GM20431 (cell line): ENCODE data around the gene GOLGA5.
"Not testable (repeated sequence)": the region's sequence is repeated elsewhere in the genome, so short reads cannot be mapped to it uniquely, and the experiment has no call there.

Source experiments
- in situ Hi-C: fragments of 300-500 bp; cut with MseI, MboI; formaldehyde crosslinking; loops from one replicate; pipeline ENCODE4 v1.15.0; 2020; ENCODE audit warnings: low sequenced_read_pairs; ENCODE audit not compliant: unreplicated experiment

GOLGA5 gene

GRCh38 chr14:92775292-92775691, 18.8 kb upstream of the GOLGA5 start:
- in situ Hi-C loops = not testable (repeated sequence)

DNA sequence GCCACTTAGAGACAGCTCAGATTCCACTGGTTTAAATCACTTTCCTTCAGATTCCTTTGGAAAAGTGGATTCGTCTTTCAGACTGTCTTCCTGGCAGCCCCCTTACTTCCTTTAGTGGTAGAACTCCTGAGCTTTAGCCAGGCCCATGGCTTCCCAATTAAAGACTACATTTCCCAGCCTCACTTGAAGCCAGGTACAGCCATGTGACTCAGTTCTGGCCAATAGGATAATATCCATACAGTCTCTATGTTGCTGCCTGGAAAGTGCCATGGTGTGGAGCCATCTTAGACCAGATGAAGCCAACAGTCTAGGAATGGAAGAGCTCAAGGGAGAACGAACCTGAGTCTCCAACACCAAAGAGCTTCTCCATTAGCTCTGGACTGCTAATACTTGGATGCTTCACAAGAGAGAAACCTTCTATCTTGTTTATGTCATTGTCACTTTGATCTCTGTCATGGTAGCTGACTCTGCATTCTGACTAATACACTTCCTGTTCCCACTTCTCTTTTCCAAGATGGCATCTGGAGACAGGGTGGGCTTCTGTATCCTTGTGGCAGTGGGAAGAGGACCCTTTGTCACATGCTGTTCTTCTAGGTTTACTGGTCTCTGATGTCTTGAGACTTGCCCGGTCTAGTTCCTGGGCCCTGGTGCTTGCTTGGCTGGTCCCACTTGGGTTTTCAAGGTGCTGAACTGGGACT, 15.1 kb upstream of the GOLGA5 start:
- in situ Hi-C loops = not testable (repeated sequence)

- in situ Hi-C loops = no loop called here
Observed at GRCh38 chr14:92780444-92781232, 13.5 kb upstream of the GOLGA5 start.

DNA sequence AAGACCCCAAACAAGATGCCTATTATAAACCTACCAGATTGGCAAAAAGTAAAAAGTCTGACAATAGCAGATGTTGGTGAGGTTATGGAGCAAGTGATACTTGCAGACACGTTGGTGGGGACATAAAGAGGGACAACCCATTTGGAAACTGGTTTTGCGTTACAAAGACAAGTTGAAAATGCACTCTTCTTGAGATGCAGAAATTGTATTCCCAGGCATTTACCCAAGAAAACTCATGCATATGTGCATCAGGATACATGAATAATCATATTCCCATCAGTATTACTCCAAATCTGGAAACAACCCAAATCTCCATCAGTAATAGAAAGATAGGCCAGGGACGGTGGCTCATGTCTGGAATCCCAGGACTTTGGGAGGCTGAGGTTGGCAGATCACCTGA, 12.8 kb upstream of the GOLGA5 start:
- in situ Hi-C loops = no loop called here

GRCh38 chr14:92783813-92784431, 10.2 kb upstream of the GOLGA5 start:
- in situ Hi-C loops = no loop called here

GRCh38 chr14:92785667-92786426, 8.3 kb upstream of the GOLGA5 start:
- in situ Hi-C loops = loop anchor here (5.0 kb wide), 1 partner anchor 74 kb away; no protein-coding TSS in a partner anchor

DNA sequence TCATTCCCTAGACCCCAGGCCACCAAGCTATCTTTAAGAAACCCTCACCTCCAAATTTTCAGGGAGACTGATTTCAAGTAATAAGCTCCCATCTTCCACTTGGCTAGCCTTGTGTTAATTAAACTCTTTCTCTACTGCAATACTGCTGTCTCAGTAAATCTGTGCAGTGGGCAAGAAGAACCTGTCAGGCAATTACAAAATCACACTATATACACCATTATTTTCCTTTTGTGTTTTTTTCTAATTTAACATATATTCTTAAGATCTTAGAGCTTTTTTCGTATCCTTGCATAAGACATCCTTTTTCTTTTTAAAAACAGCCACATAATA, 7.7 kb upstream of the GOLGA5 start:
- in situ Hi-C loops = loop anchor here (5.0 kb wide), 1 partner anchor 74 kb away; no protein-coding TSS in a partner anchor

DNA sequence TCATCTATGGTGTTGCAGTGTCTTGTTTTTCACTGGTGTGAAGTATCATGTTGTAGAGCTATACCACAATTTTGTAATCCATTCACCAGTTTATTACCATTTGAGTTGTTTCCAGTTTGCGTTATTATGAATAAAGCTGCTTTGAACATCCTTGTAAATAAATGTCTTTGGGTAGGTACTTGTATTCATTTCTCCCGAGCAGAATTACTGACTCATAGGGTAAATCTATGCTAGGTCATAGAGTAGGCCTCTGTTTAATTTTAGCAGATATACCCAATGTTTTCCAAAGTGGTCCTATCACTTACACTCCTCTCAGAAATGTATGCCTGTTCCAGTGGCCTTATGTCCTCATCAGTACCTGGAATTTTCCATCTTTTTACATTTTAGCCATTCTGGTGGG, 6.6 kb upstream of the GOLGA5 start:
- in situ Hi-C loops = loop anchor here (5.0 kb wide), 1 partner anchor 75 kb away; no protein-coding TSS in a partner anchor

DNA sequence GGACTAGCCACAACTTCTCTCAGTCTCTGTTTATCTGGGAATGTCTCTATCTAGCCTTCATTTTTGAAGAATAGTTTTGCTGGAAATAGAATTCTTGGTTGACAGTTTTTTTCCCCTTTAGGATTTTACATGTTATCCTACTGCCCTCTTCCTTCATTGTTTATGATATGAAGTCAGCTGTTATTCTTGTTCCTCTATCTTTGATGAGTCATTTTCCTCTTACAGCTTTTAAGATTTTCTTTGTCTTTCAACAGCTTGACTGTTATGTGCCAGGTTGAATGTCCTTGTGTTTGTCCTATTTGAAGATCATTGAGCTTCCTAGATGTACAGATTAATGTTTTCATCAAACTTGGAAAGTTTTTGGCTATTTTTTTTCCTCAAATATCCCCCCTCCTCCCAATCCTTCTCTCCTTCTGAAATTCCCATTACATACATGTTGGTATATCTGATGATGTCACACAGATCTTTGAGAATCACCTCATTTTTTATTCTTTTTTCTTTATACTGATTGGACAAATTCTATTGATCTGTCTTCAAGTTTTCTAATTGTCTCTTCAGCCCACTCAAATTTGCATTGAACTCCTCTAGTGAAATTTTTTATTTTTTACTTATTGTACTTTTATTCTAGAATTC, 4.5 kb upstream of the GOLGA5 start:
- in situ Hi-C loops = loop anchor here (5.0 kb wide), 1 partner anchor 77 kb away; no protein-coding TSS in a partner anchor

- in situ Hi-C loops = no loop called here
Observed at GRCh38 chr14:92792885-92793284, 1.2 kb upstream of the GOLGA5 start.

GRCh38 chr14:92794547-92794941, 439 bp downstream of the GOLGA5 start:
- in situ Hi-C loops = no loop called here

DNA sequence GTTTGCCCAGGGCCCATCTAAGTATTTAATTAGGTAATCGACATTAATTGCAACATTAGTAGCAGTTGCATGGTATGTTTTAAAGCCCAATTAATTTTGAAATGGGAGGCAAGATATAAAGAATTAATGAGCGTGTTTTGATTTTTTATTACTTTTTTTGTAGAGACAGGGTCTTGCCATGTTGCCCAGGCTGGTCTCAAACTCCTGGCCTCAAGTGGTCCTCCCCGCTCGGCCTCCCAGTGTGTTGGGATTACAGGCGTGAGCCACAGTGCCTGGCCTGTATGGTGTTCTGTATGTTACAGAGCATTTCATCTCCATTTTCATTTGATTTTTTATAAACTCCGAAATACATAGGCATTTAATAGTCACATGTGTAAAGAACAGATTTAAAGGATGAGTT, 856 bp downstream of the GOLGA5 start:
- in situ Hi-C loops = no loop called here

DNA sequence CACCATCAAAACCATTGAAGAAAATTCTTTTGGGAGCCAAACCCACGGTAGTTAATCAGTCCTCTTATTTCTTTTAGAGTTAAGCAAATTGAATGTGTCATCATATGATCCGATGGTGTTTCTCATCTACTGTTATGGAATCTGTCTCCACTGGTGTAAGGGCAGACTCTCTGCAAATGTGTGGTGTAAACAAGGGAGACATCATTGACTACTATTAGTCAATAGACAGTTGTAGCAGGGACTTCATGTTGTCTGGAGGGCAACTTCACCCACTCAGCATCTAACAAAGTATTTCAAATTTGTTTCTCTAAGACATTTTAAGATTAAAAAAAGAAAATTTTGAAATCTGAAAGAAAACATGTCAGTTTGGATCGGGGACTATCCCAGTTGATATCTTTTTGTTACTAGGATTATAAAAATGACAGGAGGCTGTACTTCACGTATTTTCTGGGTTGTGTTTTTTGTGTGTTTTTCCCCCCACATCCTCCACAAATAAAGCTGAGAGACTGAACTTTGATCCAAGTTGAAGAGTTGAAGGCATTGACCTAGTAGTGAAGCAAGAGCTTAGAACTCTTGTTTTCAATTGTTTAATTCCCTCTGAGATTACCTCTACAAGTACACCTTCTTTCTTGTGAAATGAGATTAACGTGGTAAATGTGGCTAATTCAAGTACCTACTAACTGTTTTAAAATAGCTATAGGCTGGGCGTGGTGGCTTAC, 4.0 kb downstream of the GOLGA5 start:
- in situ Hi-C loops = no loop called here

- in situ Hi-C loops = no loop called here
Observed at GRCh38 chr14:92798811-92799210, 4.7 kb downstream of the GOLGA5 start.

- in situ Hi-C loops = no loop called here
Observed at GRCh38 chr14:92800012-92800411, 5.9 kb downstream of the GOLGA5 start.

- in situ Hi-C loops = no loop called here
Observed at GRCh38 chr14:92800525-92800924, 6.4 kb downstream of the GOLGA5 start.

- in situ Hi-C loops = no loop called here
Observed at GRCh38 chr14:92801917-92802316, 7.8 kb downstream of the GOLGA5 start.

DNA sequence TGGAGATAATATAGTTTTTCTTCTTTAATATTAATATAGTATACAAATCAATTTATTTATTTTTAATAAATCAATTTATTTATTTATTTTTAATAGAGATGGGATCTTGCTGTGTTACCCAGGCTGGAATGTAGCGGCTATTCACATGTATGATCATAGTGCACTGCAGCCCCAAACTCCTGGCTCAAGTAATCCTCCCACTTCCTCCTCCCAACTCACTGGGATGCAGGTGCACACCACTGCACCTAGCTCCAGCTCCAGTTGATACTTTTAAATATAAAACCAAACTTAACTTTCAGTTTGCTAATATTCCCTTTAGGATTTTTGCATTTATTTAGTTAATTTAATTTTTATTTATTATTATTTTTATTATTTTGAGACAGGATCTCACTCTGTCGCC, 8.6 kb downstream of the GOLGA5 start:
- in situ Hi-C loops = no loop called here

DNA sequence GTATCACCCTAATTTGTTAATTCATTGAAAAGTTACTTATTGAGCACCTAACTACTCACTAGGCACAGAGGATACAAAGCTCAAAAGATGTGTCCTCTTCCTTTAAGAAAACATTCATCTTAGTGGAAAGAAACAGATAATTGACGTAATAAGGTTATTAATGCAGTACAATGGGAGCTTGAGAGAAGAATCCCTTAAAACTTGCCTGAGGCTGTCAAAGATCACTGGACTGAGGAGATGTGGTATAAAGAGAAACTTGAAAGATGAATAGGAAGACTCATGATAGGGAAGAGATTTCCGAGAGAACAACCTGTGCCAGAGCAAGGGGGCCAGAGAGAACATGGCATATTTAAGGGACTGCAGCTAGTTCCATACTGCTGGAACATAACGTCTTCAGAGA, 19.1 kb downstream of the GOLGA5 start:
- in situ Hi-C loops = no loop called here
